Measurements from ENCODE around the gene CCDC13. TPM values are rescaled to one million over a fixed set of nuclear protein-coding genes. Genes with fewer than 3 reads are reported as not detected.

The CCDC13 gene
- total RNA-seq, 1 donor from 2014 or later, result 2.4 TPM

GRCh38 chr3:42728668-42729364 is 44.2 kb downstream of the CCDC13 start:
- H3K36me3 Mint-ChIP-seq, result no peaks in the 10 kb centered on the region
- no peaks in the 10 kb centered on the region for H3K27me3 Mint-ChIP-seq
- H3K4me1 Mint-ChIP-seq (ENCODE audit: unreplicated experiment), result peaks cover 8% of the 10 kb centered on the region

GRCh38 chr3:42728056-42728455 is 45.0 kb downstream of the CCDC13 start:
- Mint-ChIP-seq H3K27me3 (no peaks in the 10 kb centered on the region), H3K27ac (no peak overlapping the region), H3K4me3 (no peak overlapping the region), H3K4me1 (ENCODE audit: unreplicated experiment) (peaks cover 8% of the 10 kb centered on the region), H3K36me3 (no peaks in the 10 kb centered on the region), H3K9me3 (no peaks in the 10 kb centered on the region)
- TF ChIP-seq CTCF (conservative IDR thresholded peaks at IDR 0.05), result no peak
- DNase-seq (ENCODE audit: extremely low spot score, unreplicated experiment), result peak; percentile 22

More at GRCh38 chr3:42728668-42729364, 44.2 kb downstream of the CCDC13 start:
- Mint-ChIP-seq H3K9me3 (no peaks in the 10 kb centered on the region), H3K4me3 (no peak overlapping the region), H3K27ac (no peak overlapping the region)
- TF ChIP-seq CTCF (conservative IDR thresholded peaks at IDR 0.05), result no peak
- no peak for DNase-seq (ENCODE audit: extremely low spot score, unreplicated experiment)

GRCh38 chr3:42725454-42725853 is 47.6 kb downstream of the CCDC13 start:
- Mint-ChIP-seq H3K9me3 (no peaks in the 10 kb centered on the region), H3K4me1 (ENCODE audit: unreplicated experiment) (no peaks in the 10 kb centered on the region), H3K4me3 (no peak overlapping the region), H3K27me3 (no peaks in the 10 kb centered on the region), H3K27ac (no peak overlapping the region), H3K36me3 (no peaks in the 10 kb centered on the region)
- no peak for TF ChIP-seq CTCF (conservative IDR thresholded peaks at IDR 0.05)
- no peak for DNase-seq (ENCODE audit: extremely low spot score, unreplicated experiment)

- Mint-ChIP-seq H3K36me3 (no peaks in the 10 kb centered on the region), H3K4me1 (ENCODE audit: unreplicated experiment) (no peaks in the 10 kb centered on the region), H3K27me3 (no peaks in the 10 kb centered on the region), H3K27ac (no peak overlapping the region), H3K4me3 (no peak overlapping the region), H3K9me3 (no peaks in the 10 kb centered on the region)
- no peak for DNase-seq (ENCODE audit: extremely low spot score, unreplicated experiment)
- TF ChIP-seq CTCF (conservative IDR thresholded peaks at IDR 0.05), result no peak
These were observed 49.8 kb downstream of the CCDC13 start for GRCh38 chr3:42723219-42723618.

Other genes starting within 250 kb of the CCDC13 start
- gene SEC22C, start 191.3 kb downstream of the CCDC13 start, total RNA-seq (ENCODE audit: low replicate concordance), result 21.5 and 38.1 TPM in 2 replicates
- 32.5 and 33.4 TPM in 2 replicates for gene SS18L2, start 182.4 kb downstream of the CCDC13 start, total RNA-seq (ENCODE audit: low replicate concordance)
- gene NKTR, start 172.6 kb downstream of the CCDC13 start, total RNA-seq (ENCODE audit: low replicate concordance), result 63.0 and 97.1 TPM in 2 replicates
- gene ZBTB47, start 119.6 kb downstream of the CCDC13 start, total RNA-seq (ENCODE audit: low replicate concordance), result 8.1 and 9.0 TPM in 2 replicates
- gene KLHL40, start 87.7 kb downstream of the CCDC13 start, total RNA-seq (ENCODE audit: low replicate concordance), result 0.12 TPM in 1 of 2 replicates, not detected in the other
- gene HHATL, start 70.5 kb downstream of the CCDC13 start, total RNA-seq (ENCODE audit: low replicate concordance), result not detected in 2 replicates
- gene HIGD1A, start 31.2 kb upstream of the CCDC13 start, total RNA-seq (ENCODE audit: low replicate concordance), result 100 and 130 TPM in 2 replicates
- 3.5 and 3.9 TPM in 2 replicates for gene ACKR2, start 36.2 kb upstream of the CCDC13 start, total RNA-seq (ENCODE audit: low replicate concordance)
- not detected in 2 replicates for gene CYP8B1, start 102.6 kb upstream of the CCDC13 start, total RNA-seq (ENCODE audit: low replicate concordance)
- gene ZNF662, start 132.9 kb upstream of the CCDC13 start, total RNA-seq (ENCODE audit: low replicate concordance), result 0.48 TPM in 1 of 2 replicates, not detected in the other
- gene GASK1A, start 206.1 kb upstream of the CCDC13 start, total RNA-seq (ENCODE audit: low replicate concordance), result 0.36 and 0.89 TPM in 2 replicates

Measured in type B pancreatic cell (in vitro differentiated cells).